IPS DF 19.7 (cell line): ENCODE measurements around the gene SETX.

Experiments used
- DNase-seq: peaks from one replicate; pipeline ENCODE4 v3.0.0-alpha.2; 2013; ENCODE audit warnings: low read depth, low spot score

SETX gene

DNA sequence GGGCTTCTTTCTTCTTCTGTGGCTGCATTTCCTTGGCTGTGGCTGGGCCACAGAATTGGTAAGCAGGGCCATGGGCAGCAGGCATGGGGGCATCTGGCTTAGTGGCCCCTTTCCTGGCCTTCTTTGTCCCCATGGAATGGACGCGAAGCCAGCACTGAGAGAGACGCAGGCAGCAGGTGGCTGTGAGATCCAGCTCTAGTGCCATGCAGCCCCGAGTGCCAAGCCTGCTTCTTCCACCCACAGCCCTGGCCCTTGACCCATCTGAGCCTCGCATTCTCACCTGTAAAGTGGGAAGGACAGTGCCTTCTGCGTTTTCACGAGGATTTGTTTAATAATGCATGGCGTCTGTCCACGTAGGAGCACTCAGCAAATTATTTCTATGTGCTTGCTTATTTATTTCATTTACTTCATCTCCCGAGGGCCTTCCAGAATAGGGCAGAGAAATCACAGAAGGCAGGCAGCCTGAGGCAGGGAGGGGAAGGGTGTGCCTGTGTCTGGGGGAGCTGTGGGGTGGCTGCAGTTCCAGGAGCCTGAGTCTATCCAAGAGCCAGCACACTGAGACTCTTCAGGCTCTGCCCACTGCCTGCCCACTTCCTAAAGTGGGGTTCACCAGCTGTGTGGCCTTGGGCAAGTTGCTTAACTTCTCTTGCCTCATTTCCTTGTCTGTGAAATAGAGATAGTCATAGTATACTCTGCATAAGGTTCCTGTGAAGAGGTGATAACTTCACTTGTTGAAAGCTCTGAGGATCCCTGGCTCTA, 137.7 kb downstream of the SETX start:
- DNase-seq: no peak

GRCh38 chr9:132214027-132214622, 140.7 kb downstream of the SETX start:
- peak; percentile 42 for DNase-seq

DNA sequence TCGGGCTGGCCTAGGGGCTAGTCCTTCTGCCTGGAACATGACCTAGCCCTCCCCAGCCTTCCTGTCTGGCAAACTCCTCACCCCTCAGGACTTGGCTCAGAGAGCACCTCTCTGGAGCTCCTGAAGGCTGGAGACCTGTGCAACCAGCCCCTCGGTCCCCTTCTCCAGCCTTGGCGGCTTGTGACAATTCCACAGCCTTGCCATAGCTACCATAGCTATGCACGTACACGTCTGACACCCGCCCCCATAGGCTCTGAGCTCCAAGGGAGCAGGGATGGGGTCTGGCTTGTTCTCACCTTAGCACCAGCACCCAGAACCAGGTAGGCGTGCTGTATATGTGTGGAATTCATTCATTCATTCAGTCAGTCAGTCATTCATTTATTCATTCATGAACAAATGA, 143.2 kb downstream of the SETX start:
- DNase-seq: no peak
